GM12878 (cell line): ENCODE results near the gene LRRIQ1. TPM values are rescaled to one million over a fixed set of nuclear protein-coding genes. Genes with fewer than 3 reads are reported as not detected.

Experiments used
- ATAC-seq: fragments of 200-7000 bp; cut with Tn5 transposase; 3 replicates; pipeline ENCODE4 v1.9.1; 2020; ENCODE audit warnings: mild to moderate bottlenecking, moderate library complexity
- BruUV-seq: library from RNA; stranded (reverse); fragments of 400-500 nt; replicated peaks from 2 replicates; lab custom pipeline; 2021; lab: Mats Ljungman, UMichigan
- CTCF ChIA-PET: fragments of 300-600 bp; sonication (Branson Sonifier 250); formaldehyde crosslinking; extraction: SDS; loops from one replicate; lab custom pipeline; 2021; ENCODE audit warnings: inconsistent platforms; lab: Yijun Ruan, JAX
- POLR2A ChIA-PET: fragments of 350-600 bp; formaldehyde crosslinking; extraction: SDS; loops from one replicate; lab custom pipeline; 2021; ENCODE audit warnings: inconsistent platforms; lab: Charles Lee
- RAD21 ChIA-PET: fragments of 300-600 bp; sonication (Branson Sonifier 250); formaldehyde crosslinking; loops from one replicate; lab custom pipeline; 2023; ENCODE audit warnings: antibody characterized with exemption; ENCODE audit not compliant: unreplicated experiment; lab: Charles Lee
- SMC1A ChIA-PET: fragments of 300-600 bp; sonication (Branson Sonifier 250); formaldehyde crosslinking; loops from one replicate; lab custom pipeline; 2023; ENCODE audit not compliant: unreplicated experiment, uncharacterized antibody; lab: Charles Lee
- DNase-seq: peaks from one replicate; pipeline ENCODE4 v3.0.0-alpha.2; 2011; ENCODE audit warnings: low read depth, low spot score
- FAIRE-seq: peaks from 3 replicates; lab custom pipeline; 2011; peaks lifted over from hg19 to GRCh38; lab: Jason Lieb, UNC
- H2AFZ ChIP-seq: 2 replicates; pipeline ENCODE4 v1.6.0; 2011; ENCODE audit warnings: low read depth, low read length, control low read depth; ENCODE audit not compliant: control insufficient read depth
- H3K27ac ChIP-seq: 2 replicates; pipeline ENCODE4 v1.5.1; 2011; ENCODE audit warnings: control low read depth; ENCODE audit not compliant: control insufficient read depth, insufficient read depth
- H3K27me3 ChIP-seq, 2 experiments: replicated peaks in 1 of 2; 2 replicates each; pipeline versions ENCODE4 v1.6.0 to v1.6.1; 2011; ENCODE audit warnings: low read length in 1 of 2; ENCODE audit not compliant: control insufficient read depth in 2 of 2, insufficient read depth in 2 of 2
- H3K36me3 ChIP-seq, 2 experiments: 2 replicates each; pipeline ENCODE4 v1.5.1; 2011; ENCODE audit warnings: low read length in 1 of 2; ENCODE audit not compliant: control insufficient read depth in 2 of 2, insufficient read depth in 2 of 2
- H3K4me1 ChIP-seq: 2 replicates; pipeline ENCODE4 v1.6.1; 2011; ENCODE audit warnings: mild to moderate bottlenecking, low read length, moderate library complexity, mixed read lengths; ENCODE audit not compliant: control insufficient read depth, insufficient read depth
- H3K4me2 ChIP-seq: 2 replicates; pipeline ENCODE4 v1.6.0; 2011; ENCODE audit warnings: control low read depth; ENCODE audit not compliant: control insufficient read depth, insufficient read depth
- H3K4me3 ChIP-seq: fragments of 200-600 bp; sonication (generic); 2 replicates; pipeline ENCODE4 v1.5.1; 2016
- H3K79me2 ChIP-seq: 2 replicates; pipeline ENCODE4 v1.6.0; 2011; ENCODE audit warnings: low read length; ENCODE audit not compliant: control insufficient read depth, insufficient read depth
- H3K9ac ChIP-seq: 2 replicates; pipeline ENCODE4 v1.8.0; 2011; ENCODE audit warnings: low read length, control low read depth, mixed read lengths; ENCODE audit not compliant: control insufficient read depth, insufficient read depth
- H3K9me3 ChIP-seq: replicated peaks from 3 replicates; pipeline ENCODE4 v1.5.1; 2011; ENCODE audit warnings: mild to moderate bottlenecking, low read length; ENCODE audit not compliant: control insufficient read depth, insufficient read depth
- H4K20me1 ChIP-seq: 2 replicates; pipeline ENCODE4 v1.6.0; 2011; ENCODE audit not compliant: control insufficient read depth, insufficient read depth
- BACH1 ChIP-seq: fragments of 450-650 bp; IDR thresholded peaks from 2 replicates; pipeline ENCODE4 v1.6.1; 2017; ENCODE audit warnings: mild to moderate bottlenecking, borderline replicate concordance
- CBX5 ChIP-seq: sonication (generic); IDR thresholded peaks from 2 replicates; pipeline ENCODE4 v1.6.1; 2016; ENCODE audit warnings: low read depth, moderate library complexity, mild to moderate bottlenecking, inconsistent platforms
- CEBPB ChIP-seq, 2 experiments: fragments of 150-350 bp in 1 of 2; IDR thresholded peaks; 2 replicates each; pipeline ENCODE4 v1.6.1; 2012 to 2014; ENCODE audit warnings: low read depth in 2 of 2, low read length in 2 of 2, borderline replicate concordance in 1 of 2, inconsistent platforms in 1 of 2
- KDM1A ChIP-seq: fragments of 200-600 bp; sonication (generic); IDR thresholded peaks from 2 replicates; pipeline ENCODE4 v1.6.1; 2016; ENCODE audit warnings: borderline replicate concordance
- MXI1 ChIP-seq: fragments of 150-350 bp; IDR thresholded peaks from 2 replicates; pipeline ENCODE4 v1.6.1; 2011; ENCODE audit warnings: low read depth, mild to moderate bottlenecking, inconsistent platforms, low read length, improper control_type of control experiment
- NR2C2 ChIP-seq: IDR thresholded peaks from 2 replicates; pipeline ENCODE4 v1.6.1; 2011; ENCODE audit warnings: borderline replicate concordance, low read depth; ENCODE audit not compliant: control insufficient read depth, insufficient read length
- PAX8 ChIP-seq: fragments of 450-650 bp; IDR thresholded peaks from 2 replicates; pipeline ENCODE4 v1.6.1; 2017; ENCODE audit warnings: mild to moderate bottlenecking, moderate library complexity
- SREBF2 ChIP-seq: IDR thresholded peaks from 2 replicates; pipeline ENCODE4 v1.6.1; 2012; ENCODE audit warnings: mild to moderate bottlenecking, low read length
- SRF ChIP-seq, 2 experiments: IDR thresholded peaks; 2 replicates each; pipeline ENCODE4 v1.6.1; 2011; ENCODE audit warnings: low read depth in 2 of 2, low read length in 2 of 2, mild to moderate bottlenecking in 1 of 2, moderate library complexity in 1 of 2
- ZNF274 ChIP-seq: IDR thresholded peaks from one replicate; pipeline ENCODE4 v1.8.0; 2011; ENCODE audit not compliant: insufficient read length, insufficient read depth
- WGBS: methylation state at CpG from one replicate; pipeline ENCODE4 v1.1.6; 2016; ENCODE audit warnings: low lambda C conversion rate; ENCODE audit not compliant: insufficient replicate concordance, insufficient coverage; ENCODE audit errors: missing lambda C conversion rate; 5-methylcytosine and 5-hydroxymethylcytosine counted together
- in situ Hi-C: fragments of 300-500 bp; cut with MboI; formaldehyde crosslinking; loops from 9 replicates; pipeline ENCODE4 v1.14.3; 2018; ENCODE audit warnings: mixed read lengths
- intact Hi-C: fragments of 100-400 bp; cut with micrococcal nuclease; formaldehyde crosslinking; loops from one replicate; pipeline ENCODE4 v1.14.2; 2022; ENCODE audit not compliant: unreplicated experiment
- polyA plus RNA-seq, 11 experiments: library from polyadenylated mRNA; depleted of rRNA in 4 of 11; unstranded in 6 of 11; stranded (reverse) in 5 of 11; fragments of >200 nt; fragmentation: Nextera tagmentation in 4 of 11; fragmentation: Illumina TruSeq in 1 of 11; extraction: Ambion mirVana in 4 of 11; extraction: Trizol in 1 of 11; gene quantifications; 1 replicate in 1 of 11; 2 replicates in 10 of 11; pipeline versions ENCODE4 v1.2.1 to v1.2.3, GENCODE V29; 2011 to 2016; ENCODE audit warnings: inconsistent platforms in 2 of 11, missing spikeins in 2 of 11, low read depth in 1 of 11
- total RNA-seq, 4 experiments: library from RNA; depleted of rRNA in 3 of 4; stranded (reverse); fragments of >200 nt in 3 of 4; fragmentation: Illumina TruSeq in 1 of 4; extraction: Trizol in 1 of 4; gene quantifications; 2 replicates each; pipeline versions ENCODE4 v1.2.1 to v1.2.3, GENCODE V29; 2013 to 2021

The LRRIQ1 gene
- total and polyA plus RNA-seq, 10 of the 15 experiments (the other 5 are each of a cell fraction or from before 2014, with no cell fraction given), result 0.14 to 0.45 (median 0.37) TPM; not detected in 4

DNA sequence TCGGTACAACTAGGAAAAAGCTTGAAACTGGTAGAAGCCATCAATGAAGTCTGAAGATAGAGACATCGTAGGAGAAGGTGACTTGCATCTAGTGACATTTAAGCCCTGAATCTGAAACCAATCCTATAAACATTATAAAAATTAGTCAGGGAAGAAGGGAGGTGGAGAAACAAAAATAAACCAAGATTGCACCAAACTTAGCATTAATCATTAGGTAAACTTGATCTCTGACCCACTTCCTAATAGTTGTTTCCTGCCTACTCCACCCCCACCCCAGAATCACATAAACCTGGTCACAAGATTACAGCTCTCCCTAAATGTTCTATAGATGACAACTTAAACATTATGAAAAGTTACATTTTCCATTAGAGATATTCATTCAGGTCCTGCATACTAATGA is 40.5 kb upstream of the LRRIQ1 start:
- no peak overlapping the region for H3K4me3 ChIP-seq
- ChIA-PET CTCF (interaction anchor here (0.7 to 1.0 kb wide), 2 partner anchors 96 to 121 kb away, joined by 3 to 4 read pairs; no protein-coding TSS in a partner anchor), SMC1A (interaction anchor here (0.7 kb wide), 1 partner anchor 9 kb away, joined by 3 read pairs; no protein-coding TSS in a partner anchor), POLR2A (no interaction called here), RAD21 (no interaction called here)
- WGBS, result 11% methylated on average over 2 of the region's 2 CpGs
- FAIRE-seq, result no peak
- no peaks in the 10 kb centered on the region for H3K27me3 ChIP-seq
- in situ Hi-C loops, result no loop called here
- no peaks in the 10 kb centered on the region for H4K20me1 ChIP-seq
- H3K27ac ChIP-seq, result no peak overlapping the region
- intact Hi-C loops, result no loop called here
- no peak overlapping the region for H3K9ac ChIP-seq
- H3K4me1 ChIP-seq, result no peaks in the 10 kb centered on the region
- no peaks in the 10 kb centered on the region for H3K36me3 ChIP-seq
- no peak overlapping the region for H3K4me2 ChIP-seq
- no peak overlapping the region for H2AFZ ChIP-seq
- H3K79me2 ChIP-seq, result no peaks in the 10 kb centered on the region
- TF ChIP-seq NR2C2 (no peak), BACH1 (no peak), SREBF2 (no peak), PAX8 (no peak), ZNF274 (no peak), CBX5 (no peak), KDM1A (no peak), MXI1 (no peak), SRF (IDR thresholded peaks at IDR 0.05; ENCODE audit: low read depth in 2 of 2, low read length in 2 of 2) (no peak), CEBPB (IDR thresholded peaks at IDR 0.05; ENCODE audit: borderline replicate concordance in 1 of 2, low read depth in 2 of 2, low read length in 2 of 2) (no peak)
- no peak for ATAC-seq
- no peaks in the 10 kb centered on the region for H3K9me3 ChIP-seq
- DNase-seq, result no peak
- no TSS peak for BruUV-seq
